HL-60 (cell line): ENCODE data around the gene CHD2.

ENCODE experiments used
- POLR2AphosphoS5 ChIP-seq: IDR thresholded peaks from 2 replicates; pipeline ENCODE4 v1.6.1; 2012; ENCODE audit warnings: low read depth
- TF ChIP-seq, protein P1 (sequence below): IDR thresholded peaks from one replicate; pipeline ENCODE4 v1.5.1; 2011; ENCODE audit warnings: low read length, control low read depth, inconsistent platforms; ENCODE audit not compliant: insufficient read depth

DNA sequence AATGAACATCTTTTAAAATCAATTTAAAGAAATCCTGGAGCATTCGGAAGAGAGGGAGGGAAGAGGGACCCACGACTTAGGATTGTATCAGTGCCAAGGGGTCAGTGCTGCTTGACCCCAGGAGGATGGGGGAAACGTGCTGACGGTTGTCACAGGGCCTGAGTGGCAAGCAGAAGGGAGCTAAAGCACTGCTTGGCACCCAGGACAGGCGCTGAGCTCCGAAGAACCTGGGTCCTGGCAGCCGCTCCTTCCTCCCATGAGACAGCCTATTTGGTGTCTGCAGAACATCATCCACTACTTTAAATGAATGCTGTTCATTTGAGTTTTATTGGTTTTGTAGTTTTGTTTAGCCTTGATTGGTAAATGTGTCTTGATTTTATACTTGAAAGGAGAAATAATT is 134.4 kb downstream of the CHD2 start:
- TF ChIP-seq, protein P1, sequence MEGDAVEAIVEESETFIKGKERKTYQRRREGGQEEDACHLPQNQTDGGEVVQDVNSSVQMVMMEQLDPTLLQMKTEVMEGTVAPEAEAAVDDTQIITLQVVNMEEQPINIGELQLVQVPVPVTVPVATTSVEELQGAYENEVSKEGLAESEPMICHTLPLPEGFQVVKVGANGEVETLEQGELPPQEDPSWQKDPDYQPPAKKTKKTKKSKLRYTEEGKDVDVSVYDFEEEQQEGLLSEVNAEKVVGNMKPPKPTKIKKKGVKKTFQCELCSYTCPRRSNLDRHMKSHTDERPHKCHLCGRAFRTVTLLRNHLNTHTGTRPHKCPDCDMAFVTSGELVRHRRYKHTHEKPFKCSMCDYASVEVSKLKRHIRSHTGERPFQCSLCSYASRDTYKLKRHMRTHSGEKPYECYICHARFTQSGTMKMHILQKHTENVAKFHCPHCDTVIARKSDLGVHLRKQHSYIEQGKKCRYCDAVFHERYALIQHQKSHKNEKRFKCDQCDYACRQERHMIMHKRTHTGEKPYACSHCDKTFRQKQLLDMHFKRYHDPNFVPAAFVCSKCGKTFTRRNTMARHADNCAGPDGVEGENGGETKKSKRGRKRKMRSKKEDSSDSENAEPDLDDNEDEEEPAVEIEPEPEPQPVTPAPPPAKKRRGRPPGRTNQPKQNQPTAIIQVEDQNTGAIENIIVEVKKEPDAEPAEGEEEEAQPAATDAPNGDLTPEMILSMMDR, result no peak
- no peak for TF ChIP-seq POLR2AphosphoS5
